GM19395 (cell line): Measurements from ENCODE around the gene FBXO38.
"Not testable (repeated sequence)": the region's sequence is repeated elsewhere in the genome, so short reads cannot be mapped to it uniquely, and the experiment has no call there.

ENCODE experiments used
- ATAC-seq: cut with Tn5 transposase; IDR thresholded peaks from one replicate; pipeline ENCODE4 v1.9.1; 2021; ENCODE audit warnings: mild to moderate bottlenecking, moderate library complexity; ENCODE audit not compliant: unreplicated experiment

FBXO38 gene

DNA sequence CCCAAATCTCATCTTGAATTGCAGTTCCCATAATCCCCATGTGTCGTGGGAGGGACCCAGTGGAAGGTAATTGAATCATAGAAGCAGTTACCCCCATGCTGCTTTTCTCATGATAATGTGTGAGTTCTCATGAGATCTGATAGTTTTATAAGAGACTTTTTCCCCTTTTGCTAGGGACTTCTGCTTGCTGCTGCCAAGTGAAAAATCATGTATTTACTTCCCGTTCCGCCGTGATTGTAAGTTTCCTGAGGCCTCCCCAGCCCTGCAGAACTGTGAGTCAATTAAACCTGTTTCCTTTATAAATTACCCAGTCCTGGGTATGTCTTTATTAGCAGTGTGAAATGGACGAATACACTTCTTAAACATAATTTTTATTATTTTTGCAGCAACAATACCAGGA lies 85.0 kb downstream of the FBXO38 start:
- not testable (repeated sequence) for ATAC-seq

DNA sequence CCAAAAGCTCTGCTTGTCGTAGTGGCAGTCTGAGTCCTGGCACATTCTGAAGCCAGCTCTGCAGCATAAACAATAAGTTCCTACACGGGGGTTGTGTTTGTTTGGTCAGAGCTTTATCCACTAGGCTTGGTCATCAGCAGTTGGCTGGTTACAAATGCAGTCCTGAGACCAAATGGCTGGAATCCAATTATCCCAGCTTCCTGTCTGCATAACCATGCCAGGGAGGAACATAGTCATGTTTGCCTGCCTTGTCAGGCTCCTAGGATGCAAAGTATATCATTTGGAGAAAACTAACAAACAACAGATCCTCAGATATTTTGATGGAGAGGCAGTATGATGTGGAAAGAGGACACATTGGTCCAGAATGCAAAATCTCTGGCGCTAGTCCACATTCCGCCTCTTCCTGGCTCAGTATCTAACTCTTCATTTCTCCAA lies 85.8 kb downstream of the FBXO38 start:
- no peak for ATAC-seq

DNA sequence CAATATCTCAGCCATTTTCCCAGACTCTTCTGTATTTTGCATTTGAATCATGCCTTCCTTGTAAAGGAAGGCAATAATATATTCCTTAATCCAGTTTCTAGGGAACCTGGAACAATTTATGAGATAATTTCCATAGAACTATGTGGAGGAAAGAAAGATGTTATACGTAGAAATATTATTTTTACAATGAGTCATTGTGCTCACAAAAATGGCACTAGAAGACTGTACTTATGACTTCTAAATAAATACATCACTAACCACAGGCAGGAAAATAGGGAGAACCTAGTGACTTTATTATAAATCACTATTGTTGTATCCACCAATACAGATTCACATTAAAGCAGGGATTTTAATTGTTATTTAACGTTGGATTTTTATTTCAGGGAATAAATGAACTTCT lies 87.6 kb downstream of the FBXO38 start:
- ATAC-seq: no peak

DNA sequence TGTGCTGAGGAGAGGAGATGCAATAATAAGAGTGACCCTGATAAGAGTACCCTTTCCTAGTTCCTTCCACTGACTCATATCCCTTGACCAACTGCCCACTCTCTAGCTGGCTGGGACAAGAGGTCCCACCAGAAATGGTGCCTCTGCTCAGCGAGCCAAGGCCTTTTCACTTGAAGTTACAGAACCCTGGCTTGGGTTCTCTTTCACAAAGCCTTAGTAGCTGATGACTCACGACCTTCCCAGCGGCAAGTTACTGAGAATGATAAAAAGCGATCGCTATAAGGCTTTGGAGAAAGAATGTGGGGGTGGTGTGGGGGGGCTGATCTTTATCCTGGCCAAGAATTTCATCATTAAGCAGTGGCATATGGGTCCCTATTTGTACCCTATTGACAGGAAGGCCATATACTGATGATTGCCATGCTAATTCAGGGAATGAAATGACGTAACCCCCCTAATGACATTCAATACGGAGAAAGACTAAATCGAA lies 90.3 kb downstream of the FBXO38 start:
- no peak for ATAC-seq

DNA sequence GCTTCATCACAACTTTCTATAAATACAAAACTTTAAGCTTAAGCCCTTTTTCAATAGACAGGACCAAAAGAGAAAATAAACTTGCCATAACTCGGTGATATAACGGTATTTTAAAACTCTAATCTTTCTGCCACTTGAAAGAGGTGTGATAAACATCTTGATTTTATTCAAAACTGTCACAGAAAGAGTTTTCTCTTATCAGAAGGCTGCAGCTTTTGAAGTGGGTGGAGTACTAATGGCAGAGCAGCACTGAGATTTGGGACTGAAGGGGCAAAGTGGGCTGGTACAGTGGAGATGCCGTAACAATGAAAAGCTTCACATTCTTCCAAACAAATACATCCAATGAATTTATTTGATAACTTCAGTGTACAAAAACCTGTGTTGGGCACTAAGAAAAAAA lies 92.5 kb downstream of the FBXO38 start:
- ATAC-seq: no peak

DNA sequence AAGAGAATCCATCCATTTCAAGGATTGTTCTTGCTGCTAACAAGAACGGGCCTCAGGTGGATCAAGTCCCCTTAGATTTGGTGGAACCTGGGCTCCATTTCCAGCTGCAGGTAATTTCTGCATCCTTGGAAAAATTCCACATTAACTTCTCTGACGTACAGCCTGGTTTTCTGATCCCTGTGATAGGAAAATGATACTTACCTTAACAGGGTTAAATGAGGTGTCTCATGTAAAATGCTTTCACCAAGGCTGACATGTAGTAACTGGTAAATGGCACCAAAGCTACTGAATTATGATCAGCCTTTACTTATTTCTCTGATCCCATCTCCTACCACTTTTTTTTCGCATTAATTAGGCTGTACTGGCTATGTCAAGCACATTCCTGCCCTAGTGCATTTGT lies 93.7 kb downstream of the FBXO38 start:
- no peak for ATAC-seq

DNA sequence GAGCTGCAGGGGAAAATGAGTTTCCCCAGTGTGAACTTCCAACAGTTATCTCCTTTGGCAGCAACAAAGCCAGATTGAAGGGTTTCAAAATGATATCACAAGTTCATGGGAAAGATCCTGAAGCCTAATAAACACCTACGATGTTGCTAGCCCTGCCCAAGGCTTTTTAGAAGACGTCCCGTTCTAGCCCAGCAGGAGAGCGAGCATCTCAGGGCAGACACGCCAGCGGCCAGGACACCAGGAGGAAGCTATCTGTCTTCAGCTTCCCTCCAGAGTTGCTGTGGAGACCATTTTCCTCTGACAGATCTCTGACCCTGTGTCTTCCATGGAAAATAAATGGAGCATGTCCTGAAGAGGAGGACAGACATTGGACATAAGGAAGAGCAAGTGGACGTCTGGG lies 98.4 kb downstream of the FBXO38 start:
- no peak for ATAC-seq

DNA sequence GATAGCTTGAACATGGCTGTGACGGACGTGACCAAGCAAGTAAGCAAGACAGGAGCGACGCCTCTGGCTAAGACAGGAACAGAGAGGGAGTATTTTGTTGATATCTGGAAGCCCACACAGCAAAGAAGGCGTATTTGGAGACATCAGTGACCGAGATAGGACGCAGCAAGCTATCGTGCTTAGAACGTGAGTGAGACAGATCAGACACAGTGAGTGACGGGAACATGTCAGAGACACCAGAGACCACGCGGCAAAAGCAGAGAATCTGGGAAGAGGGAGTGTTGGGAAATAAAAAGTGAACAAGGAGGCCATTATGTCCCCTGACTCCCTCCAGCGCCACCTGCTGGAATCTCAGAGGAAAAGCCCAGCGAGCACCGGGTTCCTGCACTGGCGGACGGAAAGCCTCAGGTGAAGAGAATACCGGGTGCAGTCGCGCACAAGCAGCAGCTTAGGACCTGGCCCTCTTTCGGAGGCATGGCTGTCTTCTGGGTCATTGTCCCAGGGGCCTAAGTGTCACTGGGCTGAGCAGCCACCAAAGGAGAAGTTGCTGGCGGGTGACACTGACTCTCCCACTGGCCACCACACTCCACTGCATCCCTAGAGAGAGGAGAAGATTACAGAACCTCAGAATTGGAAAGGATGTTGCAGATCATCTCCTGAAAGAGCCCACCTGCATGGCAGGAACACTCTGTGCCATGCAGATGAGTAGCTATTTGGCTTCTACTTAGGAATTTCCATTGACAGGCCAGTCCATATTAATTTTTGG lies 99.1 kb downstream of the FBXO38 start:
- peak; percentile 91 for ATAC-seq

DNA sequence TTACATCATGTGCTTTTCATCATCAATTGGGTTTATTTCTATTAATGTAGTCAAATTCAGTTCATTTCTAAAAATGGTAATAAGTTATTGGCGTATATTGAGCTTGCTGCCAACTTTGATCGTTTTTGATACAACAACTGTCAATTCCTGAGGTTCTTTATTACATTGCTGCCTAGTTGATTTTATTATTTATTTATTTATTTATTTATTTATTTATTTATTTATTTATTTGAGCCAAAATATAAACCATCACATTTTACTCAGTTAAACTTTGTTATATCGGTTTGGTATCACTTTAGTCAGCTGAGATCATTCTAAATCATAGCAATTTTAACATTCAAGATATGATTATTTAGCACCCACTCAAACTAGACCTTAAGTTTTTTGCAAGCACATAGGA lies 100.0 kb downstream of the FBXO38 start:
- no peak for ATAC-seq

DNA sequence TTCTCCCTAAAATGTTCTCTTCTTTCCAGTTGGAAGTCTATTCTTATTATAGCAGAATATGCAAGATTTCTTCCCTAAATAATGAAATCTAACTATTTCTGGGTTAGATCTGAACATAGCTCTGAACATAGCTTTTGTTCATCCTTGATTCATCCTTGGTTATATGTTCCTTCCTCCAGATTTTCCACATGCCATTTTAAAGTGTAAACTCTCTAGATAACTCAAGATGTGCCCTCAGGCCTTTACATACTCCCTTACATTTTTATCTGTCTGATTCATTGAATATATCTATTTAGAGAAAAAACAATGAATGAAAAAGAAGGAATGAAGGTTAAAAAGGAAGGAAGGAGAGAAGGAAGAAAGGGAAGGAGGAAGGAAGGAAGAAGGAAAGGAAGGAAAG lies 100.9 kb downstream of the FBXO38 start:
- ATAC-seq: no peak

DNA sequence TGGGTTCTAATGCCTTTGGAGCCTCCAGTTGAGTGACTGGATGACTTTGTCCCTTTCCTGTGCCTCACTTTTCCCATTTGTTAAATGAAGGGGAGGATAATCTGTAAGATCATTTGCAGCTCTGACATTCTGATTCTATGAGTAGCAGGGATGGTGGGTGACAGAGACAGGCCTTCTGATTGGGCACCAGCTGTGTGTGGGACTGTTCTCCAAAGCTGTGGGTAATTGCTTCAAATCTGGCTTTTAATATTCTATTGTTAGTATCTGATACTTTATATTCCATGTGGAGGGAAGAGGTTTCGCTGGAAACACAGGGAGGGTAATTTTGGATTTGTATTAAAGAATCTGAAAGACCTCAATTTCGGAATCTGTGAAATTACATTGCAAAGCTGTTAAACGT lies 102.7 kb downstream of the FBXO38 start:
- ATAC-seq: no peak

DNA sequence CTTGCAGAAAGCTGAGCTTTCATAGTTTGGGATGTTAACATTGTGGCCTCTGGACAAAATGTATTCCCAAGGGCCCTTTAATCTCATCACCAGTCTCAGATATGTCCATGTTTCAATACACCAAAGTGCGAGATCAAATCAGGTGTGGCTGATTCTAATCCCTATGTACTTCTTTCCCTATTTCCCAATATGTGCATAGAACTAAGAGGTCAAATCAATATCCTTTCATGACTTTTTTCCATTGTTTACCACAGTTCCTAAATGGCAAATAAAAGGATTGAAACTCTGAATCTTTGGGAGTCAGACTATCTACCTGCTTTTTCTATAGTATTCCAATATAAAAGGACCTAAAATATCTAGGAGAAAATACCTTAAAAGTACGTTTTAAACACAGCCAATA lies 105.0 kb downstream of the FBXO38 start:
- ATAC-seq: no peak

DNA sequence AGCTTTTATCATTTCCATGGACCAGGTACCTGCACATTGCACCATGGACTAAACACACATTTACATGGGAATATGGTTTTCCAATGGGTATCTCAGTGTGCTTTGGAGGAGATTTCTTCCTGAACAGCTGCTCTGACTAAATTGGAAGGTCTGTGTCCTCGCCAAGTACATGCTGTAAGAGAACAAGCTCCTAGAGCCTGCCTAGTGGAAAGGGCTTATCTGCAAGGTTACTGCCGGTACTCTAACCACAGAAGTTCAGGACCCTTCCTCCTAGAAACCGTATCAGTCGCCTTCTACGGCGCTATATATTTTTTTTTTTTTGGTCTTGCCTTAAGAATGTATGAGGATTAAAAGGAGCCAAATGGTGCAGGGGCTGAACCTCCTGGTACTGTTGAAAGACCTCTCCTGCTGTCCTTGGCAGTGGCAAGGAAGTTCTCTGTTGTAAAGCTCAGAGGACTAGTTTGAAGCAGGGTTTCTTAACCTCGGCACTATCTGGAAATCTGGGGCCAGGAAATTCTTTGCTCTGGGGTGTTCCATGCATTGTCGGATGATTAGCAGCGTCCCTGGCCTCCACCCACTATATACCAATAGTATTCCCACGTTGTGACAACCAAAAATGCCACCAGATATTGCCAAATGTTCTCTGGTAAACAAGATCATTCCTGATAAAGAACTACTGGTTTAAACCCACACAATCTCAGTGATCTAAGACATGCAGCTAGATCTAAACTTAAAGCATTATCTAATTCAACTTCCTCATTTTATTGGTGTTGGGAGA lies 107.4 kb downstream of the FBXO38 start:
- ATAC-seq: no peak

DNA sequence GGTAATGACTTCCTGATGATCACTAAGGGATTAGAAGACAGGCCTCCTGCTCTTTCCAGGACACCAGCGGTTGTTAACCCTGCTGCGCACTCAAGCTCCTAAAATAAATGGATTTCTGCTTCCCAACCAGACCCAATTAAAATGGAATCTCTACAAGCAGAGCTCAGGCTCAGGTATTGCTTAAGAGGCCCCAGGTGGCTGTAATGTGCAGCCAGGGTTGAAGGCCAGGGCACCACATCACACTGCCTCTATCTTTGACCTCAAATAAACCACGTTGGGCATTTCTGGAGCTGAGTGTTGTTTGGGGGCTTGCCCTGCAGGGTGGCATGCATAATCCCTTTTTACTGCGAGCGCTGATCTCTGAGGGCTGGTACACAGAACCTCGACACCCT lies 108.0 kb downstream of the FBXO38 start:
- no peak for ATAC-seq

DNA sequence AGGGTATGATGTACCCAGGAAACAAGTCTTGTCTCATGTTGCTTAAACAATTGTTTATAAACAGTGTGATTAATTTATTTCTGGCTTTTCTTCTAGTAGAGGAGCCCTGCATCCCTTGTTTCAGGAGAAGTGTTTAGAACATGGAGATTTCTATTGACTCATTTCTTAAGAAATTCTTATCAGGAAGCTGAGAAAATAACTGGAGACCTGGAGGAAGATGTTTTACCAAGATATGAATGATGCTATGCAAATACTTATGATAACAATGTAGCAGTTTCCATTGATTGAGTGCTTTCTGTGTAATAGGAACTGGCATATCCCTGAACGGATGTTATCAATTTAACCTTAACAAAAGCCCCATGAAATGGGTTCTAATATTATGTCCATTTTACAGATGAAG lies 108.6 kb downstream of the FBXO38 start:
- ATAC-seq: no peak
